A549 (cell line): ENCODE results near the gene HOXB4. TPM values are rescaled to one million over a fixed set of nuclear protein-coding genes. Genes with fewer than 3 reads are reported as not detected.

ENCODE experiments used
- ATAC-seq, 2 experiments: fragments of 200-7000 bp in 1 of 2; fragments of >200 bp in 1 of 2; cut with Nextera tagmentation in 1 of 2; cut with Tn5 transposase in 1 of 2; 3 replicates each; pipeline versions ENCODE4 v1.8.0 to v1.9.1; 2018 to 2020; ENCODE audit warnings: mild to moderate bottlenecking in 1 of 2, moderate library complexity in 1 of 2
- CTCF ChIA-PET: fragments of 300-600 bp; sonication (Branson Sonifier 250); formaldehyde crosslinking; extraction: SDS; loops from one replicate; lab custom pipeline; 2021; ENCODE audit warnings: antibody characterized with exemption, inconsistent platforms; lab: Yijun Ruan, JAX
- POLR2A ChIA-PET: fragments of 350-600 bp; formaldehyde crosslinking; extraction: SDS; loops from one replicate; lab custom pipeline; 2021; ENCODE audit warnings: antibody characterized with exemption, inconsistent platforms; lab: Yijun Ruan, JAX
- DNase-seq, 2 experiments: peaks; one replicate each; pipeline versions ENCODE4 v3.0.0 to v3.0.0-alpha.2; 2011 to 2016; ENCODE audit warnings: low read depth in 1 of 2, low spot score in 1 of 2
- FAIRE-seq: peaks from 2 replicates; lab custom pipeline; 2011; peaks lifted over from hg19 to GRCh38; lab: Jason Lieb, UNC
- H3K27ac ChIP-seq, 2 experiments: fragments of >200 bp; sonication (Bioruptor Twin); formaldehyde crosslinking; 3 replicates each; pipeline ENCODE4 v1.5.1; 2016 to 2017
- H3K4me1 ChIP-seq: fragments of >200 bp; sonication (Bioruptor Twin); formaldehyde crosslinking; 3 replicates; pipeline ENCODE4 v1.6.1; 2016
- H3K4me2 ChIP-seq: fragments of >200 bp; sonication (Bioruptor Twin); formaldehyde crosslinking; 3 replicates; pipeline ENCODE4 v1.6.1; 2016
- H3K4me3 ChIP-seq: fragments of >200 bp; sonication (Bioruptor Twin); formaldehyde crosslinking; 3 replicates; pipeline ENCODE4 v1.5.1; 2016
- H3K9me3 ChIP-seq: fragments of >200 bp; sonication (Bioruptor Twin); formaldehyde crosslinking; 3 replicates; pipeline ENCODE4 v1.6.1; 2016
- BHLHE40 ChIP-seq: IDR thresholded peaks from 2 replicates; pipeline ENCODE4 v1.6.1; 2012; ENCODE audit warnings: low read depth, low read length, inconsistent platforms
- CEBPB ChIP-seq, 2 experiments: fragments of >200 bp in 1 of 2; sonication (Bioruptor Twin) in 1 of 2; formaldehyde crosslinking in 1 of 2; IDR thresholded peaks; 2 replicates each; pipeline ENCODE4 v1.6.1; 2012 to 2016
- CHD2 ChIP-seq: fragments of 150-350 bp; IDR thresholded peaks from 2 replicates; pipeline ENCODE4 v1.6.1; 2014; ENCODE audit warnings: low read length; ENCODE audit not compliant: partially characterized antibody
- EHF ChIP-seq: fragments of 250-450 bp; sonication (Bioruptor Pico); IDR thresholded peaks from 2 replicates; pipeline ENCODE4 v1.5.0; 2020; ENCODE audit warnings: mild to moderate bottlenecking
- EHMT2 ChIP-seq: fragments of 200-600 bp; sonication (generic); IDR thresholded peaks from 2 replicates; pipeline ENCODE4 v1.6.1; 2016; ENCODE audit warnings: antibody characterized with exemption, low read depth, mild to moderate bottlenecking, moderate library complexity
- FOSB ChIP-seq: fragments of 250-450 bp; sonication (Bioruptor Pico); IDR thresholded peaks from 2 replicates; pipeline ENCODE4 v1.5.0; 2020; ENCODE audit warnings: mild to moderate bottlenecking, moderate library complexity
- GATA3 ChIP-seq: IDR thresholded peaks from 2 replicates; pipeline ENCODE4 v1.6.1; 2012; ENCODE audit warnings: borderline replicate concordance
- HDAC2 ChIP-seq: fragments of 200-600 bp; sonication (generic); IDR thresholded peaks from 2 replicates; pipeline ENCODE4 v1.6.1; 2016
- HOXA7 ChIP-seq: fragments of 250-450 bp; sonication (Bioruptor Pico); IDR thresholded peaks from 2 replicates; pipeline ENCODE4 v1.5.0; 2020; ENCODE audit warnings: mild to moderate bottlenecking, moderate library complexity
- KDM1A ChIP-seq: fragments of 200-600 bp; sonication (generic); IDR thresholded peaks from 2 replicates; pipeline ENCODE4 v1.6.1; 2016; ENCODE audit warnings: low read depth, mild to moderate bottlenecking
- MAFK ChIP-seq: fragments of 450-650 bp; IDR thresholded peaks from 2 replicates; pipeline ENCODE4 v1.6.1; 2014; ENCODE audit not compliant: partially characterized antibody
- MYC ChIP-seq: IDR thresholded peaks from 2 replicates; pipeline ENCODE4 v1.6.1; 2012; ENCODE audit warnings: mild to moderate bottlenecking, inconsistent platforms, low read length, improper control_type of control experiment, borderline replicate concordance
- NFE2L2 ChIP-seq: fragments of 150-350 bp; conservative IDR thresholded peaks from 2 replicates; pipeline ENCODE4 v1.6.1; 2014; ENCODE audit warnings: low read length
- RAD21 ChIP-seq, 2 experiments: fragments of >200 bp in 1 of 2; sonication (Bioruptor Twin) in 1 of 2; formaldehyde crosslinking in 1 of 2; IDR thresholded peaks in 1 of 2; conservative IDR thresholded peaks in 1 of 2; 2 replicates in 1 of 2; 3 replicates in 1 of 2; pipeline ENCODE4 v1.6.1; 2012 to 2018; ENCODE audit warnings: inconsistent platforms in 1 of 2
- SREBF2 ChIP-seq: fragments of 450-650 bp; IDR thresholded peaks from 2 replicates; pipeline ENCODE4 v1.6.1; 2014; ENCODE audit warnings: mild to moderate bottlenecking, moderate library complexity
- TP53 ChIP-seq: fragments of 250-450 bp; sonication (Bioruptor Pico); IDR thresholded peaks from 2 replicates; pipeline ENCODE4 v1.5.0; 2021; ENCODE audit warnings: mild to moderate bottlenecking, moderate library complexity
- ZFP36 ChIP-seq: fragments of 450-650 bp; IDR thresholded peaks from 2 replicates; pipeline ENCODE4 v1.6.1; 2014; ENCODE audit warnings: borderline replicate concordance; ENCODE audit not compliant: partially characterized antibody
- WGBS: methylation state at CpG from one replicate; pipeline ENCODE4 v1.1.6; 2017; ENCODE audit errors: missing lambda C conversion rate; 5-methylcytosine and 5-hydroxymethylcytosine counted together
- polyA plus RNA-seq, 4 experiments: library from polyadenylated mRNA; depleted of rRNA in 3 of 4; stranded (reverse); fragments of >200 nt; fragmentation: RNase III in 1 of 4; extraction: RNeasy Plus Mini Kit Qiagen cat#74134 plus additional on column Dnase treatment in 1 of 4; gene quantifications; 2 replicates in 3 of 4; 3 replicates in 1 of 4; pipeline ENCODE4 v1.2.3, GENCODE V29; 2011 to 2017
- TF ChIP-seq, protein P1 (sequence below): fragments of 200-600 bp; sonication (generic); IDR thresholded peaks from 2 replicates; pipeline ENCODE4 v1.6.1; 2016; ENCODE audit warnings: antibody characterized with exemption, mild to moderate bottlenecking, moderate library complexity
- TF ChIP-seq, protein P2 (sequence below): fragments of 150-350 bp; IDR thresholded peaks from 2 replicates; pipeline ENCODE4 v1.6.1; 2014; ENCODE audit warnings: low read depth, mild to moderate bottlenecking, low read length
- TF ChIP-seq, protein P3 (sequence below): IDR thresholded peaks from 2 replicates; pipeline ENCODE4 v1.6.1; 2012; ENCODE audit warnings: low read depth, borderline replicate concordance
- TF ChIP-seq, protein P4 (sequence below): fragments of 450-650 bp; IDR thresholded peaks from 2 replicates; pipeline ENCODE4 v1.6.1; 2014; ENCODE audit warnings: antibody characterized with exemption
- TF ChIP-seq, protein P5 (sequence below): fragments of 250-450 bp; sonication (Bioruptor Pico); IDR thresholded peaks from 2 replicates; pipeline ENCODE4 v1.5.0; 2021; ENCODE audit warnings: mild to moderate bottlenecking, moderate library complexity, borderline replicate concordance

The HOXB4 gene
- polyA plus RNA-seq, 2 of the 4 experiments (the other 2 are of a cell fraction), result 0.30 to 0.74 TPM

DNA sequence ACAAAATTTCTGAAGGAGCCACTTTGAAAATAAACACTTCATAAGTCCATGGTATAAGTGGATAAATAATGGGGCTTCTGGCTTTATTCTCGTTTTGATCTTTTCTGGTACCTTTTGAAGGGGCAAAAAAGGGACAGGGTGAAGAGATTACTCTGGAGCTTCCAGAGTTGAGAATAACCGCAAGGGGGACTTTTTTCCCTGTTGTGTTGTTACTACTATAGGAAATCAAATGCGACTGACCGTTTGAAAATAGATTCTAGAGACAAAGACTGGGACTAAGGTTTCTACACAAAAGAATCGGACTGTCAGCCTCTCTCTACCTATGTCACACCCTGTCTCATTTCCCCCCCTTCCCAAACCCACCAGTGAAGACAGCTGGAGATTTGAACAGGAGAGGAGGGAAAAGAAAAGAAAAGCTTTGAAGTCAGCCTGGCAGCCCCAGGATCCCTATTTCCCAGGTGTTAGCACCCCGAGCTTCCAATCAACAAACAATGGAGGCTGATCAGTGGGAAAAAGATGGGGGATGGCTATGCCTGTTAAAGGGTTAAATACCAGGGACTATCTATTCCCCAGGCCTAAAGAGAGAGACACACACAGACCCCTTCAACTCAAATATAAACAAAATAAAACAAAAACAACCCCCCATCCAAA lies 8.4 kb downstream of the HOXB4 start:
- H3K4me1 ChIP-seq, result peaks cover 7% of the 10 kb centered on the region; the same call in 2 of the 3 replicates
- FAIRE-seq (no peak), ATAC-seq (no peak)
- no peak for TF ChIP-seq CHD2
- no peak for TF ChIP-seq KDM1A
- no peak for TF ChIP-seq BHLHE40
- TF ChIP-seq ZFP36, result no peak
- TF ChIP-seq FOSB (CRISPR knock-in tag), result no peak
- TF ChIP-seq, protein P1, sequence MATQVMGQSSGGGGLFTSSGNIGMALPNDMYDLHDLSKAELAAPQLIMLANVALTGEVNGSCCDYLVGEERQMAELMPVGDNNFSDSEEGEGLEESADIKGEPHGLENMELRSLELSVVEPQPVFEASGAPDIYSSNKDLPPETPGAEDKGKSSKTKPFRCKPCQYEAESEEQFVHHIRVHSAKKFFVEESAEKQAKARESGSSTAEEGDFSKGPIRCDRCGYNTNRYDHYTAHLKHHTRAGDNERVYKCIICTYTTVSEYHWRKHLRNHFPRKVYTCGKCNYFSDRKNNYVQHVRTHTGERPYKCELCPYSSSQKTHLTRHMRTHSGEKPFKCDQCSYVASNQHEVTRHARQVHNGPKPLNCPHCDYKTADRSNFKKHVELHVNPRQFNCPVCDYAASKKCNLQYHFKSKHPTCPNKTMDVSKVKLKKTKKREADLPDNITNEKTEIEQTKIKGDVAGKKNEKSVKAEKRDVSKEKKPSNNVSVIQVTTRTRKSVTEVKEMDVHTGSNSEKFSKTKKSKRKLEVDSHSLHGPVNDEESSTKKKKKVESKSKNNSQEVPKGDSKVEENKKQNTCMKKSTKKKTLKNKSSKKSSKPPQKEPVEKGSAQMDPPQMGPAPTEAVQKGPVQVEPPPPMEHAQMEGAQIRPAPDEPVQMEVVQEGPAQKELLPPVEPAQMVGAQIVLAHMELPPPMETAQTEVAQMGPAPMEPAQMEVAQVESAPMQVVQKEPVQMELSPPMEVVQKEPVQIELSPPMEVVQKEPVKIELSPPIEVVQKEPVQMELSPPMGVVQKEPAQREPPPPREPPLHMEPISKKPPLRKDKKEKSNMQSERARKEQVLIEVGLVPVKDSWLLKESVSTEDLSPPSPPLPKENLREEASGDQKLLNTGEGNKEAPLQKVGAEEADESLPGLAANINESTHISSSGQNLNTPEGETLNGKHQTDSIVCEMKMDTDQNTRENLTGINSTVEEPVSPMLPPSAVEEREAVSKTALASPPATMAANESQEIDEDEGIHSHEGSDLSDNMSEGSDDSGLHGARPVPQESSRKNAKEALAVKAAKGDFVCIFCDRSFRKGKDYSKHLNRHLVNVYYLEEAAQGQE, result no peak
- no peak for TF ChIP-seq CEBPB (IDR thresholded peaks at IDR 0.05)
- TF ChIP-seq MYC, result no peak
- no peak for TF ChIP-seq MAFK
- no peak for TF ChIP-seq EHF (CRISPR knock-in tag)
- no peak for TF ChIP-seq NFE2L2
- TF ChIP-seq, protein P2, sequence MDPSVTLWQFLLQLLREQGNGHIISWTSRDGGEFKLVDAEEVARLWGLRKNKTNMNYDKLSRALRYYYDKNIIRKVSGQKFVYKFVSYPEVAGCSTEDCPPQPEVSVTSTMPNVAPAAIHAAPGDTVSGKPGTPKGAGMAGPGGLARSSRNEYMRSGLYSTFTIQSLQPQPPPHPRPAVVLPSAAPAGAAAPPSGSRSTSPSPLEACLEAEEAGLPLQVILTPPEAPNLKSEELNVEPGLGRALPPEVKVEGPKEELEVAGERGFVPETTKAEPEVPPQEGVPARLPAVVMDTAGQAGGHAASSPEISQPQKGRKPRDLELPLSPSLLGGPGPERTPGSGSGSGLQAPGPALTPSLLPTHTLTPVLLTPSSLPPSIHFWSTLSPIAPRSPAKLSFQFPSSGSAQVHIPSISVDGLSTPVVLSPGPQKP, result no peak
- no peak for TF ChIP-seq TP53 (CRISPR knock-in tag)
- TF ChIP-seq GATA3, result no peak
- TF ChIP-seq, protein P3, sequence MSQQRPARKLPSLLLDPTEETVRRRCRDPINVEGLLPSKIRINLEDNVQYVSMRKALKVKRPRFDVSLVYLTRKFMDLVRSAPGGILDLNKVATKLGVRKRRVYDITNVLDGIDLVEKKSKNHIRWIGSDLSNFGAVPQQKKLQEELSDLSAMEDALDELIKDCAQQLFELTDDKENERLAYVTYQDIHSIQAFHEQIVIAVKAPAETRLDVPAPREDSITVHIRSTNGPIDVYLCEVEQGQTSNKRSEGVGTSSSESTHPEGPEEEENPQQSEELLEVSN, result no peak
- TF ChIP-seq, all 56 proteins: peak for 0
- DNase-seq, result no peak
- POLR2A ChIA-PET, result no interaction called here
- Histone ChIP-seq H3K4me2 (no peak overlapping the region), H3K9me3 (no peaks in the 10 kb centered on the region), H3K4me3 (no peak overlapping the region), H3K27ac (no peak overlapping the region)
- CTCF ChIA-PET, result interaction anchor here (0.9 to 2.6 kb wide), 5 partner anchors 10 to 262 kb away, joined by 4 to 6 read pairs (median 5); no protein-coding TSS in a partner anchor
- 84% methylated on average over 6 of the region's 6 CpGs for WGBS

DNA sequence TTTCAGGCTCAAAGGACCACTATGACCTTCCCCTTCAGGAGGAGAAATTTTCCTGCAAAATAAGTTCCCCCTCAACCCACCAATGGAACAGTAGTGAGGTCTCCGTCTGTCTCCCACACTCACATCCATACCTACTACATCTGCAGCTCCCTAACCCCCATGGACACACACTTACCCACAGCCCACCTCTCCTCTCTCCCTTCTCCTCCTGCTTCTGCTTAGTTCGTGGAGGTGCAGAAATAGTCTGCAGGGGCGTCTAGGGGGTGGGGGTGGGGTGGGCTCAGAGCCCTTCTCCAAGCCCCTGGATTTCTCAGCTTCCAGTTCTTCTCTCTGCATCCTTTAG lies 8.9 kb downstream of the HOXB4 start:
- H3K4me3 ChIP-seq, result no peak overlapping the region
- ChIA-PET POLR2A (no interaction called here), CTCF (interaction anchor here (1.4 to 2.6 kb wide), 3 partner anchors 10 to 262 kb away, joined by 4 to 6 read pairs (median 5); no protein-coding TSS in a partner anchor)
- peaks cover 7% of the 10 kb centered on the region; the same call in 1 of the 3 replicates for H3K4me1 ChIP-seq
- no peak for ATAC-seq
- DNase-seq, result no peak
- 54% methylated on average over 3 of the region's 3 CpGs for WGBS
- no peak for FAIRE-seq
- no peak overlapping the region for H3K4me2 ChIP-seq
- H3K9me3 ChIP-seq, result no peaks in the 10 kb centered on the region
- H3K27ac ChIP-seq, result no peak overlapping the region
- TF ChIP-seq CHD2, result no peak
- TF ChIP-seq EHMT2, result no peak
- TF ChIP-seq HOXA7, result no peak
- TF ChIP-seq, protein P4, sequence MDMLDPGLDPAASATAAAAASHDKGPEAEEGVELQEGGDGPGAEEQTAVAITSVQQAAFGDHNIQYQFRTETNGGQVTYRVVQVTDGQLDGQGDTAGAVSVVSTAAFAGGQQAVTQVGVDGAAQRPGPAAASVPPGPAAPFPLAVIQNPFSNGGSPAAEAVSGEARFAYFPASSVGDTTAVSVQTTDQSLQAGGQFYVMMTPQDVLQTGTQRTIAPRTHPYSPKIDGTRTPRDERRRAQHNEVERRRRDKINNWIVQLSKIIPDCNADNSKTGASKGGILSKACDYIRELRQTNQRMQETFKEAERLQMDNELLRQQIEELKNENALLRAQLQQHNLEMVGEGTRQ, result no peak
- TF ChIP-seq SREBF2, result no peak
- TF ChIP-seq RAD21 (conservative IDR thresholded peaks at IDR 0.05 in 1 of 2, IDR thresholded peaks at IDR 0.05 in 1 of 2), result no peak
- TF ChIP-seq, protein P1, result no peak
- TF ChIP-seq, protein P5, sequence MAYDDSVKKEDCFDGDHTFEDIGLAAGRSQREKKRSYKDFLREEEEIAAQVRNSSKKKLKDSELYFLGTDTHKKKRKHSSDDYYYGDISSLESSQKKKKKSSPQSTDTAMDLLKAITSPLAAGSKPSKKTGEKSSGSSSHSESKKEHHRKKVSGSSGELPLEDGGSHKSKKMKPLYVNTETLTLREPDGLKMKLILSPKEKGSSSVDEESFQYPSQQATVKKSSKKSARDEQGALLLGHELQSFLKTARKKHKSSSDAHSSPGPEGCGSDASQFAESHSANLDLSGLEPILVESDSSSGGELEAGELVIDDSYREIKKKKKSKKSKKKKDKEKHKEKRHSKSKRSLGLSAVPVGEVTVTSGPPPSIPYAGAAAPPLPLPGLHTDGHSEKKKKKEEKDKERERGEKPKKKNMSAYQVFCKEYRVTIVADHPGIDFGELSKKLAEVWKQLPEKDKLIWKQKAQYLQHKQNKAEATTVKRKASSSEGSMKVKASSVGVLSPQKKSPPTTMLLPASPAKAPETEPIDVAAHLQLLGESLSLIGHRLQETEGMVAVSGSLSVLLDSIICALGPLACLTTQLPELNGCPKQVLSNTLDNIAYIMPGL (CRISPR knock-in tag), result no peak
- no peak for TF ChIP-seq MAFK
- no peak for TF ChIP-seq HDAC2
- TF ChIP-seq, protein P2, result no peak
